ENCODE measurements around the gene SEC22C. TPM values are rescaled to one million over a fixed set of nuclear protein-coding genes. Genes with fewer than 3 reads are reported as not detected.

The SEC22C gene
- total RNA-seq (2022; extraction: Qiagen RNA extraction) = 27.8 to 35.2 TPM (median 34.5 TPM) in 5 replicates

GRCh38 chr3:42581709-42582473 lies at the start of gene SEC22C:
SEC22C (minus strand) TSS chr3:42581967; CDS start chr3:42569046, 12,921 bp downstream.

GRCh38 chr3:42600111-42600957 lies 18.6 kb upstream of the SEC22C start, which contains the start of gene NKTR:
NKTR (plus strand) TSS chr3:42600686; CDS start chr3:42601007, 321 bp downstream.

GRCh38 chr3:42502429-42503250 lies 79.1 kb downstream of the SEC22C start, which contains the start of gene VIPR1:
VIPR1 (plus strand) TSS chr3:42502643; CDS start chr3:42502736, 93 bp downstream.

Other genes with a start within 250 kb of the SEC22C start
- gene LYZL4, start 171.4 kb downstream of the SEC22C start, total RNA-seq (2022; extraction: Qiagen RNA extraction) = not detected in 5 replicates
- gene VIPR1, start 79.3 kb downstream of the SEC22C start, total RNA-seq (2022; extraction: Qiagen RNA extraction) = 0.83 to 1.3 TPM (median 1.2 TPM) in 5 replicates
- 16.3 to 18.5 TPM (median 17.7 TPM) in 5 replicates for gene SS18L2, start 8.9 kb upstream of the SEC22C start, total RNA-seq (2022; extraction: Qiagen RNA extraction)
- 8.6 to 13.1 TPM (median 10.3 TPM) in 5 replicates for gene NKTR, start 18.7 kb upstream of the SEC22C start, total RNA-seq (2022; extraction: Qiagen RNA extraction)
- 5.0 to 7.1 TPM (median 6.4 TPM) in 5 replicates for gene ZBTB47, start 71.7 kb upstream of the SEC22C start, total RNA-seq (2022; extraction: Qiagen RNA extraction)
- gene KLHL40, start 103.6 kb upstream of the SEC22C start, total RNA-seq (2022; extraction: Qiagen RNA extraction) = not detected in 5 replicates
- gene HHATL, start 120.8 kb upstream of the SEC22C start, total RNA-seq (2022; extraction: Qiagen RNA extraction) = not detected in 5 replicates
- 0.30 to 0.74 TPM (median 0.41 TPM) in 5 replicates for gene CCDC13, start 191.3 kb upstream of the SEC22C start, total RNA-seq (2022; extraction: Qiagen RNA extraction)
- 69.9 to 95.7 TPM (median 75.4 TPM) in 5 replicates for gene HIGD1A, start 222.5 kb upstream of the SEC22C start, total RNA-seq (2022; extraction: Qiagen RNA extraction)
- 0.09 to 0.22 TPM in 2 of 5 replicates, not detected in the others for gene ACKR2, start 227.5 kb upstream of the SEC22C start, total RNA-seq (2022; extraction: Qiagen RNA extraction)

Measured in A549 treated with Mapracorat at 1 μM for 4 hours (cell line).